ENCODE data around the gene FBXW7.

Gene FBXW7

GRCh38 chr4:152281822-152282221 lies 254.1 kb downstream of the FBXW7 start:
- no peak for DNase-seq (ENCODE audit: low read depth)

GRCh38 chr4:152281211-152281610 lies 254.7 kb downstream of the FBXW7 start:
- DNase-seq (ENCODE audit: low read depth) = no peak

- no peak for DNase-seq (ENCODE audit: low read depth)
These were observed 256.7 kb downstream of the FBXW7 start for GRCh38 chr4:152279234-152279566.

GRCh38 chr4:152278505-152279233 lies 257.2 kb downstream of the FBXW7 start:
- no peak for DNase-seq (ENCODE audit: low read depth)

- no peak for DNase-seq (ENCODE audit: low read depth)
These were observed 257.8 kb downstream of the FBXW7 start for GRCh38 chr4:152278172-152278504.

- no peak for DNase-seq (ENCODE audit: low read depth)
These were observed 258.6 kb downstream of the FBXW7 start for GRCh38 chr4:152277333-152277732.

- no peak for DNase-seq (ENCODE audit: low read depth)
These were observed 262.5 kb downstream of the FBXW7 start for GRCh38 chr4:152273343-152273742.

Measured in GM04503 (cell line).